ENCODE measurements around the gene RAB23.

Gene RAB23

DNA sequence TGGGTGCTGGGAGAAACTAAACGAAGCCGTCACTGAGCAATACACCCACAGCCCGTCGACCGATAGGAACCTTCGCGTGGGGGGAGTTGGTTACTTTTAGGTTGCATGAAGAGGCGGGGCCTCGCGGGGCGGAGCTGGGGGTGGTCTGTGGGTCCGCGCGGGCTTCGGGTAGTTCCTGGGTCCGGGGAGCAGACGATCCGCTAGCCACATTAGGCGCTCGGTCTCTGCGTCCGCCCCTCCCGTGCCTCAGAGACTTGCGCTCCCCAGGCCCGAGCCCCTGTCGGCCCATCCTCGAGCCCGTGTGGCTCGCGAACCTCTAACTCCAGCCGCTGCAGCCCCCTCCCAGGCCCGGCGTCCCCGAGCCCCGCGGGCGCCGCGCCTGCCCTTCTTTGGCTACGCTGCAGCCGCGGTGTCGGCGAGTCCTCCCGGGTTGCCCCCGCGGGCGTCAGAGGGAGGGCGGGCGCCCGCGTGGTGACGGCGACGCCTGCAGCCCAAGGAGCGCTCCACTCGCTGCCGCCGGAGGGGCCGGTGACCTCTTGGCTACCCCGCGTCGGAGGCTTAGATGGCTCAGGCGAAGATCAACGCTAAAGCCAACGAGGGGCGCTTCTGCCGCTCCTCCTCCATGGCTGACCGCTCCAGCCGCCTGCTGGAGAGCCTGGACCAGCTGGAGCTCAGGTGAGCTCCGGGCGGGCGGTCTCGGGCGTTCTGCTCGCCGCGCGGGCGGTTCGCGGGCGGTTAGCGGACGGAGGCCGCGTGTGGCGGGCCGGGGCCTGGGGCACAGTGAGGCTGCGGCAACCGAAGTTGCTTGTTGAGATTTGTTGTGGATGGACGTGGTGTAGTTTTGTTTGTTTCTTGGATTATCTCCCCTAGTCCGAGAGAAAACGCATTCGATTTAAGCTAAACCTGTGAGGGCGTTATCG lies 49.7 kb downstream of the RAB23 start, which contains the start of gene BAG2:
Gene BAG2 (plus strand): TSS at position 191 of the 920 bp plus-strand sequence. CDS start 372 bp downstream, at position 563.
- H3K27ac ChIP-seq (ENCODE audit: insufficient read depth, low read length, poor library complexity, severe bottlenecking) = peak within 1 kb of the TSS; percentile 72
- DNase-seq = peak; percentile 59 to 73 (median 72)
- no peaks in the 10 kb centered on the region for H3K9me3 ChIP-seq (ENCODE audit: control insufficient read depth, low read length)
- peaks cover 5% of the 10 kb centered on the region for H3K4me1 ChIP-seq (ENCODE audit: control insufficient read depth, insufficient read depth, low read length, poor library complexity, severe bottlenecking)
- peak within 1 kb of the TSS; percentile 64 for H3K4me3 ChIP-seq (ENCODE audit: insufficient read depth, low read depth, low read length, poor library complexity, severe bottlenecking)
- no peaks in the 10 kb centered on the region for H3K27me3 ChIP-seq (replicated peaks; ENCODE audit: control insufficient read depth, insufficient read depth, low read length, poor library complexity, severe bottlenecking)
- H3K36me3 ChIP-seq (ENCODE audit: control insufficient read depth, insufficient read depth, low read length) = no peaks in the 10 kb centered on the region

DNA sequence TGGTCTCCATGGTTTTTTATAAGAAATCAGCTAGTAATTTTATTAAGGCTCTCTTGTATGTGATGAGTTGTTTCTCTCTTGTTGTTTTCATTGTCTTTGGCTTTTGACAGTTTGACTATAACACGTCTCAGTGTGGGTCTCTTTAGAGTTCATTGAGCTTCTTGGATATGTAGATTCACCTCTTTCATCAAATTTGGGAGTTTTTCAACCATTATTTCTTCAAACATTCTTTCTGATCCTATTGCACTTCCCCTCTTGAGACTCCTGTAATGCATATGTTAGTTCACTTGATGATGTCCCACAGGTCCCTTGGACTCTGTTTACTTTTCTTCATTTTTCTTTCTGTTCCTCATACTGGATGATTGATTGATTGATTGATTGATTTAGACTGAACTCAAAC lies 57.0 kb downstream of the RAB23 start:
- H3K4me1 ChIP-seq (ENCODE audit: control insufficient read depth, insufficient read depth, low read length, poor library complexity, severe bottlenecking) = no peaks in the 10 kb centered on the region
- DNase-seq = no peak
- H3K9me3 ChIP-seq (ENCODE audit: control insufficient read depth, low read length) = no peaks in the 10 kb centered on the region
- no peaks in the 10 kb centered on the region for H3K27me3 ChIP-seq (replicated peaks; ENCODE audit: control insufficient read depth, insufficient read depth, low read length, poor library complexity, severe bottlenecking)
- H3K27ac ChIP-seq (ENCODE audit: insufficient read depth, low read length, poor library complexity, severe bottlenecking) = no peak overlapping the region
- H3K36me3 ChIP-seq (ENCODE audit: control insufficient read depth, insufficient read depth, low read length) = peaks cover 25% of the 10 kb centered on the region
- no peak overlapping the region for H3K4me3 ChIP-seq (ENCODE audit: insufficient read depth, low read depth, low read length, poor library complexity, severe bottlenecking)

DNA sequence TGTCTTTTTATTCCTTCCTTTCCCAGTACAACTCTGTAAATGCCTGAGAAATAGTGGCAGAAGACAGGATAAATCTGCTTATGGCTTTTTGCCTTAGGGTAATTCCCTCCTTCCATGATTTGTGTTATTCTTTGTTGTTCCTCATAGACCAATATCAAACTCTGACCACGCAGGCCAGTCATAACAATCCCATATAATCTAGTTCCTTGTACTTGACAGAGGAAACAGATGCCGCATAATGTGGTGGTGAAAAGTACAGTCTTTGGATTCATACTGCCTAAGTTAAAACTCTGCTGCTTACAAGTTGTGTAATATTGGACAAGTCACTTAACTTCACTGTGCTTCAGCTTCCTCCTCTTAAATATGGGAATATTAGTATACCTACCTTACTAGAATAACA lies 58.2 kb downstream of the RAB23 start:
- Histone ChIP-seq H3K4me3 (ENCODE audit: insufficient read depth, low read depth, low read length, poor library complexity, severe bottlenecking) (no peak overlapping the region), H3K9me3 (ENCODE audit: control insufficient read depth, low read length) (no peaks in the 10 kb centered on the region), H3K36me3 (ENCODE audit: control insufficient read depth, insufficient read depth, low read length) (peaks cover 25% of the 10 kb centered on the region), H3K4me1 (ENCODE audit: control insufficient read depth, insufficient read depth, low read length, poor library complexity, severe bottlenecking) (no peaks in the 10 kb centered on the region), H3K27me3 (replicated peaks; ENCODE audit: control insufficient read depth, insufficient read depth, low read length, poor library complexity, severe bottlenecking) (no peaks in the 10 kb centered on the region), H3K27ac (ENCODE audit: insufficient read depth, low read length, poor library complexity, severe bottlenecking) (no peak overlapping the region)
- no peak for DNase-seq

GRCh38 chr6:57162516-57162915 lies 59.6 kb downstream of the RAB23 start:
- H3K27ac ChIP-seq (ENCODE audit: insufficient read depth, low read length, poor library complexity, severe bottlenecking) = no peak overlapping the region
- peaks cover 25% of the 10 kb centered on the region for H3K36me3 ChIP-seq (ENCODE audit: control insufficient read depth, insufficient read depth, low read length)
- H3K9me3 ChIP-seq (ENCODE audit: control insufficient read depth, low read length) = no peaks in the 10 kb centered on the region
- H3K4me1 ChIP-seq (ENCODE audit: control insufficient read depth, insufficient read depth, low read length, poor library complexity, severe bottlenecking) = no peaks in the 10 kb centered on the region
- H3K4me3 ChIP-seq (ENCODE audit: insufficient read depth, low read depth, low read length, poor library complexity, severe bottlenecking) = no peak overlapping the region
- no peaks in the 10 kb centered on the region for H3K27me3 ChIP-seq (replicated peaks; ENCODE audit: control insufficient read depth, insufficient read depth, low read length, poor library complexity, severe bottlenecking)
- no peak for DNase-seq

- Histone ChIP-seq H3K4me3 (ENCODE audit: insufficient read depth, low read depth, low read length, poor library complexity, severe bottlenecking) (no peak overlapping the region), H3K4me1 (ENCODE audit: control insufficient read depth, insufficient read depth, low read length, poor library complexity, severe bottlenecking) (no peaks in the 10 kb centered on the region), H3K27me3 (replicated peaks; ENCODE audit: control insufficient read depth, insufficient read depth, low read length, poor library complexity, severe bottlenecking) (no peaks in the 10 kb centered on the region), H3K36me3 (ENCODE audit: control insufficient read depth, insufficient read depth, low read length) (peaks cover 25% of the 10 kb centered on the region), H3K27ac (ENCODE audit: insufficient read depth, low read length, poor library complexity, severe bottlenecking) (no peak overlapping the region), H3K9me3 (ENCODE audit: control insufficient read depth, low read length) (no peaks in the 10 kb centered on the region)
- no peak for DNase-seq
Observed at GRCh38 chr6:57162028-57162427, 60.1 kb downstream of the RAB23 start.

DNA sequence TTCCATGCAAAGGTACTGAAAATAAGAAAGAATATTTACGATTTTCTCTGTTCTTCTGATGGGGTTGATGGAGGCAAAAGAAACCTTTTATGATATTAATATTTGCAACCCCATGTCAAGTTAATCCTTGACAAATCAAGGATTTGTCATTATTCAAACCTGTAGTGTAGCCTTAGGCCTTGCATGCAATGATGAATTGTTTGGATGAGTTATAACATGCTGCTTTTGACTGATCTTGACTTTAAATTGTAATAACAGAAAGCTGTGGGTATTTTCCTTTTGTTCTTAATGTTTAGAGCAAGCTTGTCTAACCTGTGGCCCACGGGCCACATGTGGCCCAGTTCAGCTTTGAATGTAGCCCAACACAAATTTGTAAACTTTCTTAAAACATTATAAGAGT lies 63.0 kb downstream of the RAB23 start:
- no peak overlapping the region for H3K4me3 ChIP-seq (ENCODE audit: insufficient read depth, low read depth, low read length, poor library complexity, severe bottlenecking)
- DNase-seq = no peak
- no peak overlapping the region for H3K27ac ChIP-seq (ENCODE audit: insufficient read depth, low read length, poor library complexity, severe bottlenecking)
- no peaks in the 10 kb centered on the region for H3K27me3 ChIP-seq (replicated peaks; ENCODE audit: control insufficient read depth, insufficient read depth, low read length, poor library complexity, severe bottlenecking)
- H3K9me3 ChIP-seq (ENCODE audit: control insufficient read depth, low read length) = no peaks in the 10 kb centered on the region
- peaks cover 18% of the 10 kb centered on the region for H3K36me3 ChIP-seq (ENCODE audit: control insufficient read depth, insufficient read depth, low read length)
- H3K4me1 ChIP-seq (ENCODE audit: control insufficient read depth, insufficient read depth, low read length, poor library complexity, severe bottlenecking) = no peaks in the 10 kb centered on the region

DNA sequence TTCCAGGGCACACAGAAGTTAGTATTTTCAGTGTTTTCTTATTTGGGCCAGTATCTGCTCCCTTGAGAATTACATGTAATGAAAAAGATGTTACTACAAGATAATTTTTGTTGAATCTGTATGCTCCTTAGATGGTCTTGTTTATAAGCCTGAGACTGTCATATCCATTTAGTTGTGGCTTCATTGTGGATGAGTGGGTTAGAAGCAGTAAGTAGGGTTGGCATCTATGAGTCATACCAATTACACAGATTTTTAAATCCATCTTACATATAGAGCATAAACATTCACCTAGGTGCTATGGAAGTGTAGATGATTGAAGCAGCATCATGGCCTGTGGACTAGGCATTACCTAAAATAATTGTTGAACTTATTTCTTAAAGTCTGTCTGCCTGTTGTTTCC lies 63.4 kb downstream of the RAB23 start:
- Histone ChIP-seq H3K4me1 (ENCODE audit: control insufficient read depth, insufficient read depth, low read length, poor library complexity, severe bottlenecking) (no peaks in the 10 kb centered on the region), H3K27me3 (replicated peaks; ENCODE audit: control insufficient read depth, insufficient read depth, low read length, poor library complexity, severe bottlenecking) (no peaks in the 10 kb centered on the region), H3K27ac (ENCODE audit: insufficient read depth, low read length, poor library complexity, severe bottlenecking) (no peak overlapping the region), H3K4me3 (ENCODE audit: insufficient read depth, low read depth, low read length, poor library complexity, severe bottlenecking) (no peak overlapping the region), H3K9me3 (ENCODE audit: control insufficient read depth, low read length) (no peaks in the 10 kb centered on the region), H3K36me3 (ENCODE audit: control insufficient read depth, insufficient read depth, low read length) (peaks cover 20% of the 10 kb centered on the region)
- DNase-seq = no peak

GRCh38 chr6:57147955-57148858 lies 73.9 kb downstream of the RAB23 start:
- Histone ChIP-seq H3K27me3 (replicated peaks; ENCODE audit: control insufficient read depth, insufficient read depth, low read length, poor library complexity, severe bottlenecking) (no peaks in the 10 kb centered on the region), H3K27ac (ENCODE audit: insufficient read depth, low read length, poor library complexity, severe bottlenecking) (no peak overlapping the region), H3K9me3 (ENCODE audit: control insufficient read depth, low read length) (no peaks in the 10 kb centered on the region), H3K4me1 (ENCODE audit: control insufficient read depth, insufficient read depth, low read length, poor library complexity, severe bottlenecking) (peaks cover 7% of the 10 kb centered on the region), H3K4me3 (ENCODE audit: insufficient read depth, low read depth, low read length, poor library complexity, severe bottlenecking) (no peak overlapping the region), H3K36me3 (ENCODE audit: control insufficient read depth, insufficient read depth, low read length) (peaks cover 18% of the 10 kb centered on the region)
- DNase-seq = no peak

DNA sequence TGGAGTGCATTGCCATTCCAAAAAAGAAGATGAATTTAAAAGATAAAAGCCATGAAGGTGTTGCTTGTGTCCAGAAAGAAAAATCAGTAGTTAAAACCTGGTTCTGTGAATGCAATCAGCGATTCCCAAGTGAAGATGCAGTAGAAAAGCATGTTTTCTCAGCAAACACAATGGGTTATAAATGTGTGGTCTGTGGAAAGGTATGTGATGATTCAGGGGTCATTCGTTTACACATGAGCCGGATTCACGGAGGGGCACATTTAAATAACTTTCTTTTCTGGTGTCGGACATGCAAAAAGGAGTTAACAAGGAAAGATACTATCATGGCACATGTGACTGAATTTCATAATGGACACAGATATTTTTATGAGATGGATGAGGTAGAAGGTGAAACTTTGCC lies 74.7 kb downstream of the RAB23 start:
- H3K4me1 ChIP-seq (ENCODE audit: control insufficient read depth, insufficient read depth, low read length, poor library complexity, severe bottlenecking) = peaks cover 7% of the 10 kb centered on the region
- no peak for DNase-seq
- no peaks in the 10 kb centered on the region for H3K9me3 ChIP-seq (ENCODE audit: control insufficient read depth, low read length)
- H3K4me3 ChIP-seq (ENCODE audit: insufficient read depth, low read depth, low read length, poor library complexity, severe bottlenecking) = no peak overlapping the region
- H3K27ac ChIP-seq (ENCODE audit: insufficient read depth, low read length, poor library complexity, severe bottlenecking) = no peak overlapping the region
- no peaks in the 10 kb centered on the region for H3K27me3 ChIP-seq (replicated peaks; ENCODE audit: control insufficient read depth, insufficient read depth, low read length, poor library complexity, severe bottlenecking)
- H3K36me3 ChIP-seq (ENCODE audit: control insufficient read depth, insufficient read depth, low read length) = peaks cover 15% of the 10 kb centered on the region

GRCh38 chr6:57143690-57144089 lies 78.4 kb downstream of the RAB23 start:
- no peak for DNase-seq
- no peak overlapping the region for H3K4me3 ChIP-seq (ENCODE audit: insufficient read depth, low read depth, low read length, poor library complexity, severe bottlenecking)
- no peaks in the 10 kb centered on the region for H3K27me3 ChIP-seq (replicated peaks; ENCODE audit: control insufficient read depth, insufficient read depth, low read length, poor library complexity, severe bottlenecking)
- H3K27ac ChIP-seq (ENCODE audit: insufficient read depth, low read length, poor library complexity, severe bottlenecking) = no peak overlapping the region
- peaks cover 7% of the 10 kb centered on the region for H3K4me1 ChIP-seq (ENCODE audit: control insufficient read depth, insufficient read depth, low read length, poor library complexity, severe bottlenecking)
- H3K36me3 ChIP-seq (ENCODE audit: control insufficient read depth, insufficient read depth, low read length) = peaks cover 15% of the 10 kb centered on the region
- H3K9me3 ChIP-seq (ENCODE audit: control insufficient read depth, low read length) = no peaks in the 10 kb centered on the region

Data from effector memory CD4-positive, alpha-beta T cell (primary cell).